GM12874 (cell line): ENCODE measurements around the gene MEGF6.

Experiments used
- TF ChIP-seq, protein P1 (sequence below): IDR thresholded peaks from 2 replicates; pipeline ENCODE4 v1.5.1; 2011; ENCODE audit warnings: low read depth, mild to moderate bottlenecking, control low read depth, low read length, moderate library complexity; ENCODE audit not compliant: insufficient read depth

Gene MEGF6

GRCh38 chr1:3590139-3590763 is 21.1 kb downstream of the MEGF6 start:
- TF ChIP-seq, protein P1, sequence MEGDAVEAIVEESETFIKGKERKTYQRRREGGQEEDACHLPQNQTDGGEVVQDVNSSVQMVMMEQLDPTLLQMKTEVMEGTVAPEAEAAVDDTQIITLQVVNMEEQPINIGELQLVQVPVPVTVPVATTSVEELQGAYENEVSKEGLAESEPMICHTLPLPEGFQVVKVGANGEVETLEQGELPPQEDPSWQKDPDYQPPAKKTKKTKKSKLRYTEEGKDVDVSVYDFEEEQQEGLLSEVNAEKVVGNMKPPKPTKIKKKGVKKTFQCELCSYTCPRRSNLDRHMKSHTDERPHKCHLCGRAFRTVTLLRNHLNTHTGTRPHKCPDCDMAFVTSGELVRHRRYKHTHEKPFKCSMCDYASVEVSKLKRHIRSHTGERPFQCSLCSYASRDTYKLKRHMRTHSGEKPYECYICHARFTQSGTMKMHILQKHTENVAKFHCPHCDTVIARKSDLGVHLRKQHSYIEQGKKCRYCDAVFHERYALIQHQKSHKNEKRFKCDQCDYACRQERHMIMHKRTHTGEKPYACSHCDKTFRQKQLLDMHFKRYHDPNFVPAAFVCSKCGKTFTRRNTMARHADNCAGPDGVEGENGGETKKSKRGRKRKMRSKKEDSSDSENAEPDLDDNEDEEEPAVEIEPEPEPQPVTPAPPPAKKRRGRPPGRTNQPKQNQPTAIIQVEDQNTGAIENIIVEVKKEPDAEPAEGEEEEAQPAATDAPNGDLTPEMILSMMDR: no peak

DNA sequence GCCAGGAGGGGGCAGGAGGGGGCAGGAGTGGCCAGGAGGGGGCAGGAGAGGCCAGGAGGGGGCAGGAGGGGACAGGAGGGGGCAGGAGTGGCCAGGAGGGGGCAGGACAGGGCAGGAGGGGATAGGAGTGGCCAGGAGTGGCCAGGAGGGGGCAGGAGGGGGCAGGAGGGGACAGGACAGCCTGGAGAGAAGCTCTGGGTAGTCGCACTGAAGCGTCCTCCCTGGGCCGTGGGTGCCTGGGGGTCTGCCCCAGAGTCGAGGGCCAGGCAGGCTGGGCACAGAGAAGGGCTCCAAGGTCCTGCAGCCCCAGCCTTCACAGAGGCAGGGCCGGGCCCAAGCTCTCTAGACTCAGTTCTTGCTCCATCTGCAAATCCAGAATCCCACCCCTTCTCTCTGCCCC is 22.9 kb downstream of the MEGF6 start:
- TF ChIP-seq, protein P1: no peak

- TF ChIP-seq, protein P1: no peak
Observed at GRCh38 chr1:3586986-3587759, 24.1 kb downstream of the MEGF6 start.

GRCh38 chr1:3585940-3586568 is 25.3 kb downstream of the MEGF6 start:
- TF ChIP-seq, protein P1: no peak

DNA sequence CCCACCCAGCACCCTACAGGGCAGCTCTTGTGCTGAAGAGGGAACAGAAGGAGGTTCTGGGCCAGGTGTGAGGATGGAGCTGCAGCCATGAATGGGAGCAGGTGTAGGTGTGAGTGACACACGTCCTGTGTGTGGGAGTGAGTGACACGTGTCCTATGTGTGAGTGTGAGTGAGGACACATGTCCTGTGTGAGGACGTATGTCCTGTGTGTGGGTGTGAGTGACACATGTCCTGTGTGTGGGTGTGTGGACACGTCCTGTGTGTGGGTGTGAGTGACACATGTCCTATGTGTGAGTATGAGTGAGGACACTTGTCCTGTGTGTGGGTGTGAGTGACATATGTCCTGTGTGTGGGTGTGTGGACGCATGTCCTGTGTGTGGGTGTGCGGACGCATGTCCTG is 26.4 kb downstream of the MEGF6 start:
- TF ChIP-seq, protein P1: no peak

GRCh38 chr1:3581296-3582036 is 29.8 kb downstream of the MEGF6 start:
- TF ChIP-seq, protein P1: no peak

- TF ChIP-seq, protein P1: no peak
Observed at GRCh38 chr1:3580231-3580630, 31.1 kb downstream of the MEGF6 start.
